Heart left ventricle (tissue), 16 donors: Measurements from ENCODE around the gene UPF2. TPM values are rescaled to one million over a fixed set of nuclear protein-coding genes. Genes with fewer than 3 reads are reported as not detected.
A peak's percentile ranks its signal among the peaks of the same experiment; 100 is the strongest.

Source experiments
- ATAC-seq, 4 donors: fragments of 200-7000 bp; cut with Tn5 transposase; one replicate each; pipeline ENCODE4 v1.9.1; 2020 to 2022; ENCODE audit warnings: moderate library complexity in 4 of 4, mild to moderate bottlenecking in 3 of 4, moderate number of reproducible peaks in 1 of 4
- DNase-seq, 5 donors: peaks; one replicate each; pipeline ENCODE4 v3.0.0-alpha.2; 2020
- H3K27ac ChIP-seq, 12 donors: fragments of 200-600 bp; sonication (generic) in 4 of 12; one replicate each; pipeline versions ENCODE4 v1.5.0 to v1.8.0; 2016 to 2022; ENCODE audit warnings: mild to moderate bottlenecking in 2 of 12
- H3K27me3 ChIP-seq, 9 donors: fragments of 200-600 bp; sonication (generic) in 2 of 9; one replicate each; pipeline versions ENCODE4 v1.5.1 to v1.8.0; 2016 to 2022; ENCODE audit warnings: mild to moderate bottlenecking in 3 of 9
- H3K36me3 ChIP-seq, 9 donors: fragments of 200-600 bp; sonication (generic) in 2 of 9; one replicate each; pipeline versions ENCODE4 v1.5.0 to v1.8.0; 2018 to 2022; ENCODE audit warnings: mild to moderate bottlenecking in 2 of 9
- H3K4me1 ChIP-seq, 12 donors: fragments of 200-600 bp; sonication (generic) in 4 of 12; one replicate each; pipeline versions ENCODE4 v1.5.0 to v1.8.0; 2016 to 2022; ENCODE audit warnings: mild to moderate bottlenecking in 3 of 12
- H3K4me3 ChIP-seq, 12 donors: fragments of 200-600 bp; sonication (generic) in 4 of 12; one replicate each; pipeline versions ENCODE4 v1.5.0 to v1.8.0; 2017 to 2022; ENCODE audit warnings: mild to moderate bottlenecking in 9 of 12, moderate library complexity in 4 of 12
- H3K9me3 ChIP-seq, 12 donors: fragments of 200-600 bp; sonication (generic) in 4 of 12; one replicate each; pipeline versions ENCODE4 v1.5.0 to v1.8.0; 2016 to 2022; ENCODE audit warnings: mild to moderate bottlenecking in 1 of 12
- CTCF ChIP-seq, 12 donors: fragments of 200-600 bp; sonication (generic) in 4 of 12; IDR thresholded peaks; one replicate each; pipeline versions ENCODE4 v1.5.0 to v1.8.0; 2018 to 2022; ENCODE audit warnings: antibody characterized with exemption in 12 of 12, mild to moderate bottlenecking in 5 of 12
- POLR2A ChIP-seq, 2 donors: fragments of 450-650 bp; IDR thresholded peaks; one replicate each; pipeline ENCODE4 v1.6.1; 2017; ENCODE audit warnings: antibody characterized with exemption in 2 of 2, mild to moderate bottlenecking in 2 of 2, moderate library complexity in 2 of 2
- WGBS, 4 donors: extraction: QIAGEN DNeasy Blood & Tissue Kit in 2 of 4; methylation state at CpG; one replicate each; pipeline versions ENCODE4 v1.1.5 to v1.1.7; 2013 to 2018; 5-methylcytosine and 5-hydroxymethylcytosine counted together
- intact Hi-C, 10 donors: fragments of 100-400 bp; cut with DNase I; formaldehyde crosslinking; loops; one replicate each; pipeline versions ENCODE4 v1.11.1 to v1.14.2; 2022
- polyA plus RNA-seq, 2 donors: library from polyadenylated mRNA; stranded (reverse); fragments of 200-250 nt; gene quantifications; one replicate each; pipeline ENCODE4 v1.2.3, GENCODE V29; 2013
- total RNA-seq, 9 donors: library from RNA; depleted of rRNA in 2 of 9; stranded (reverse); fragments of >200 nt in 2 of 9; fragmentation: NEBNext Ultra II Directional in 3 of 9; extraction: Animal tissue kit (Norgen Biotek cat#: 25700) in 3 of 9; gene quantifications; one replicate each; pipeline versions ENCODE4 v1.1.0 to v1.2.4, GENCODE V29; 2016 to 2023
- donor health status: ischemic (EF 13 %, LVEDD 7.1; RV severe dilation, severe dysfunction).
- donor health status: healthy with polysubstance abuse.
- donor health status: DM: no; HTN: yes; CAD: no.
- donor health status: DM: no; HTN: no; CAD: no.
- donor health status: ischemic (EF 25% LVEDD 6.9; RV normal size, moderate dysfunction).
- donor health status: ischemic (EF 25% LVEDD 5.7; RV mildly dilated, moderate dysfunction).
- donor health status: healthy.
- donor health status: DM: yes; HTN: yes; CAD: no.
- donor health status: ischemic (EF 35%, LVEDD 5.7; RV mildly dilated, moderate dysfunction).
- donor health status: nonischemic (EF 11% LVEDD 7.7; RV severe dilation, severe dysfunction).
- donor health status: DM: yes; HTN: yes; CAD: no.
- donor health status: PGD.
- donor health status: ischemic (EF 29% LVEDD 5.4; RV normal size, mild dysfunction).
- donor health status: nonischemic (EF 23%, LVEDD 6.1; RV moderate dilation, normal function).

The UPF2 gene
- total and polyA plus RNA-seq, 11 donors: 7.9 to 20.9 (median 15.7) TPM

GRCh38 chr10:12061124-12061523 is 18.5 kb upstream of the UPF2 start:
- Histone ChIP-seq H3K27me3 (no peaks in the 10 kb centered on the region), H3K4me1 (no peaks in the 10 kb centered on the region), H3K36me3 (no peaks in the 10 kb centered on the region), H3K4me3 (no peak overlapping the region), H3K27ac (no peak overlapping the region), H3K9me3 (no peaks in the 10 kb centered on the region)
- 78 to 97% (median 89%) methylated on average over 4 of the region's 4 CpGs for WGBS, 4 donors
- no peak for TF ChIP-seq CTCF (IDR thresholded peaks at IDR 0.05)
- TF ChIP-seq POLR2A (IDR thresholded peaks at IDR 0.05): no peak
- DNase-seq (no peak), ATAC-seq (no peak)
- intact Hi-C loops: no loop called here

- TF ChIP-seq POLR2A (IDR thresholded peaks at IDR 0.05) (no peak), CTCF (IDR thresholded peaks at IDR 0.05) (no peak)
- Histone ChIP-seq H3K4me3 (no peak overlapping the region), H3K36me3 (no peaks in the 10 kb centered on the region), H3K4me1 (peaks cover 0 to 15% (median 0%) of the 10 kb centered on the region in 12 donors), H3K9me3 (no peaks in the 10 kb centered on the region), H3K27me3 (no peaks in the 10 kb centered on the region), H3K27ac (no peak overlapping the region)
- 59 to 70% (median 64%) methylated on average over 4 of the region's 4 CpGs for WGBS, 4 donors
- DNase-seq (no peak), ATAC-seq (no peak)
- intact Hi-C loops: no loop called here
Observed at GRCh38 chr10:12056748-12057147, 14.1 kb upstream of the UPF2 start.

- H3K27ac ChIP-seq: no peak overlapping the region
- ATAC-seq: no peak
Observed at GRCh38 chr10:12055732-12056131, 13.1 kb upstream of the UPF2 start.

GRCh38 chr10:12051241-12051640 is 8.6 kb upstream of the UPF2 start:
- TF ChIP-seq CTCF (IDR thresholded peaks at IDR 0.05): no peak
- TF ChIP-seq POLR2A (IDR thresholded peaks at IDR 0.05): no peak
- ATAC-seq (no peak), DNase-seq (no peak)
- Histone ChIP-seq H3K4me1 (peaks cover 0 to 20% (median 0%) of the 10 kb centered on the region in 12 donors), H3K9me3 (no peaks in the 10 kb centered on the region), H3K4me3 (no peak overlapping the region), H3K36me3 (no peaks in the 10 kb centered on the region), H3K27ac (peak overlapping the region in 1 of 12 donors; percentile 71), H3K27me3 (no peaks in the 10 kb centered on the region)
- intact Hi-C loops: no loop called here
- WGBS, 4 donors: 55 to 62% (median 58%) methylated on average over 4 of the region's 4 CpGs

More at GRCh38 chr10:12055732-12056131, 13.1 kb upstream of the UPF2 start:
- TF ChIP-seq CTCF (IDR thresholded peaks at IDR 0.05): no peak
- no peak for TF ChIP-seq POLR2A (IDR thresholded peaks at IDR 0.05)
- H3K36me3 ChIP-seq: no peaks in the 10 kb centered on the region
- peaks cover 0 to 20% (median 0%) of the 10 kb centered on the region in 12 donors for H3K4me1 ChIP-seq
- 84 to 96% (median 87%) methylated on average over 5 of the region's 5 CpGs for WGBS, 4 donors
- H3K9me3 ChIP-seq: no peaks in the 10 kb centered on the region
- intact Hi-C loops: no loop called here
- DNase-seq: no peak
- no peaks in the 10 kb centered on the region for H3K27me3 ChIP-seq
- H3K4me3 ChIP-seq: no peak overlapping the region
